ENCODE data around the gene RFX1.

The RFX1 gene

DNA sequence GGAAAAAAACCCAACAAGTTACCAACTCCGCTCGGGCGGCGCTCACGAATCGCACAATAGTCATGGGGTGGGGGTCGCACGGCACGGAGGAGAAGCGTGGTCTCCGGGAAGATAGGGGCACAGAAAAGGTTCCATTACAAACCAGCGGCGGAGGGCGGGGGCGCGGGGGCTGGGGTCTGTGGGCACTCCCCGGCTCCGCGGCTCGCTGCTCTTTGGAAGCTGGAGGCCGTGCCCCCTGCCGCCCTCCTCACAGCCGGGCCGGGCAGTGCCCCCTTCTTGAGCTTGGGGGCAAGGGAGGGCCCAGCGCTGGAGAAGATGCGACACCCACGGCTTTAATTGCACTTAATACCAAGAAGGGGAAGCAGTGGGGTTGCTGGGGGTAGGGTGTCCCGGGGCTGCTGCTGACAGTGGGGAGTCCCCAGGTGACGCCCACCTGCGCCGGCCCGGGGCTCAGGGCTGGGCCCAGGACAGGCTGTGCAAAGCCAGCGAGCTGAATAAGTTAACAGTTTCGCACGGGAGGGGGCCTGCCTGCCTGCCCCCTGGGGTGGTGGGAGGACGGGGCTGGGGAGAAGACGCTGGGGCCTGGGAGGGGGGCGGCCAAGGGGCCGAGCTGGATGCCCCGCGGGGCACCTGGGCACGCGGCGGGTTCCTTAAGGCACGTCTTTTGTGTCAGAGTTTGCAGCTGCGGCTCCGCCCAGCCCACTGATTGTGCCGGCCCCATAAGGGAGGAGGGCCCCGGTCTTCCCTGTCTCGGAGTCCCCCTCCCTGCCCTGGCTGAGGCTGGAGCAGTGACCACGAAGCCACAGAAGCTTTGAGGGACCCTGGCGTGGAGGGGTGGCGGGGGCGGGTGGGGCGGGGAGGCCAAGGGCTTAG, 44.1 kb downstream of the RFX1 start:
- Histone ChIP-seq H3K27ac (ENCODE audit: extremely low read depth, low read depth, low read length) (no peak overlapping the region), H3K4me1 (ENCODE audit: control insufficient read depth, insufficient read depth, low read length) (peaks cover 3% of the 10 kb centered on the region; the same call in 1 of the 2 replicates)

DNA sequence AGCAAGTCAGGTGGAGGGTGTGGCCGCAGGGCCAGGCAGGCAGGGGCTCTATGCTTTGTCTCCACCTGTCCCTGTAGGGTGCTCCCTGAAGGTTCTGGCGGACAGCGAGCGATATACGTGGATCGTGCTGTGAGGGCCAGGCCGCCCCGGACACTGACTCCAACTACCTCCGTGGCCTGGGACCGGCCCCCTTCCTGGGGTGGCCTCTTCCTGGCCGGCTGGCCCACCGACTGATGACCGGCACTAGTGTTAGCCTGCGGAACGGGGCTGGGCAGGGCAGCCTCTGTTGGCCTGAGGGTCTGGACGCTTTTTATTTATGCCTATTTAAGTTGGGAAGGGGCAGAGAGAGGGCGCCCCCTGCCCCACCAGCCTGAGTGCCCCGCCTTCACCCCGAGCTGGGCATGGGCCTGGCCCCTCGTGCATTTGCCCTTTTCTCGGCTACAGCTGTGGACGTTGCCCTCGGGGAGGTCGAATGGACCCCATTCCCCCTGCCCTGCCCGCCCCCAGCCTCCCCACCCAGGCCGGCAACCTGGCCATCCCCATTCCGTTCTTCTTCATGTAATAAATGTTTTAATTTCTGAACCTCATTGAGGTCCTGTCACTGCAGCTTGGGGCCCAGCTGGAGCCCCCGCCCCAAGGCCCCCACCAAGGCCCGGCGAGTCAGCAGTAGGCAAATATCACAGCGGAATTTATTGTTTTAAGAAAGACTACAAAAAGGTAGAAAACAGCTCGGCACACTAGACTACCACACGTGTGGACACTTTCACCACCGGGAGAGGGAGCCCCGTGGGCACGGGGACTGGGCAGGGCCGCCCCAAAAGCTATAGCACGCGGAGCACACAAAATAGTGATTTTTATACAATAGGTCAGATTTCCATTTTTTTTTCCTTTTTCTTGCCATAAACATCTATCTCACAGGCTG, 45.0 kb downstream of the RFX1 start:
- Histone ChIP-seq H3K4me1 (ENCODE audit: control insufficient read depth, insufficient read depth, low read length) (peaks cover 3% of the 10 kb centered on the region; the same call in 1 of the 2 replicates), H3K27ac (ENCODE audit: extremely low read depth, low read depth, low read length) (no peak overlapping the region), H3K36me3 (ENCODE audit: control insufficient read depth in 2 of 2, insufficient read depth in 1 of 2, low read length in 2 of 2) (peaks cover 10 to 71% of the 10 kb centered on the region in 2 experiments), H3K4me3 (ENCODE audit: low read depth, low read length) (no peak overlapping the region), H3K9me3 (ENCODE audit: control insufficient read depth, insufficient read depth, low read depth, low read length) (no peaks in the 10 kb centered on the region)
- POLR2A ChIA-PET: interaction anchor here (0.5 to 0.8 kb wide), 2 partner anchors 9 to 634 kb away, joined by 3 to 5 read pairs; partner anchors contain the start of gene DCAF15
- CTCF ChIA-PET: interaction anchor here (0.7 kb wide), 1 partner anchor 99 kb away, joined by 3 read pairs; no protein-coding TSS in a partner anchor
- TF ChIP-seq MYNN (tag by site-specific recombination; IDR thresholded peaks at IDR 0.05; ENCODE audit: borderline replicate concordance): no peak
- TF ChIP-seq ZNF677 (tag by site-specific recombination; IDR thresholded peaks at IDR 0.05): no peak
- no peak for TF ChIP-seq EGR2 (tag by site-specific recombination; IDR thresholded peaks at IDR 0.05; ENCODE audit: low read depth)
- TF ChIP-seq WT1 (tag by site-specific recombination; IDR thresholded peaks at IDR 0.05): no peak
- no peak for TF ChIP-seq ZNF558 (tag by site-specific recombination; IDR thresholded peaks at IDR 0.05)
- TF ChIP-seq ZNF221 (tag by site-specific recombination; IDR thresholded peaks at IDR 0.05; ENCODE audit: borderline replicate concordance): no peak
- no peak for TF ChIP-seq ZNF76 (tag by site-specific recombination; IDR thresholded peaks at IDR 0.05; ENCODE audit: borderline replicate concordance, low read depth)
- TF ChIP-seq SCRT2 (tag by site-specific recombination; IDR thresholded peaks at IDR 0.05): no peak
- TF ChIP-seq, protein P1, sequence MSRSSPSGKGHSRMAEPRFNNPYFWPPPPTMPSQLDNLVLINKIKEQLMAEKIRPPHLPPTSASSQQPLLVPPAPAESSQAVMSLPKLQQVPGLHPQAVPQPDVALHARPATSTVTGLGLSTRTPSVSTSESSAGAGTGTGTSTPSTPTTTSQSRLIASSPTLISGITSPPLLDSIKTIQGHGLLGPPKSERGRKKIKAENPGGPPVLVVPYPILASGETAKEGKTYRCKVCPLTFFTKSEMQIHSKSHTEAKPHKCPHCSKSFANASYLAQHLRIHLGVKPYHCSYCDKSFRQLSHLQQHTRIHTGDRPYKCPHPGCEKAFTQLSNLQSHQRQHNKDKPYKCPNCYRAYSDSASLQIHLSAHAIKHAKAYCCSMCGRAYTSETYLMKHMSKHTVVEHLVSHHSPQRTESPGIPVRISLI (tag by site-specific recombination; IDR thresholded peaks at IDR 0.05): no peak
- TF ChIP-seq ZNF639 (tag by site-specific recombination; IDR thresholded peaks at IDR 0.05): no peak
- no peak for TF ChIP-seq ZNF658 (tag by site-specific recombination; IDR thresholded peaks at IDR 0.05)
- no peak for TF ChIP-seq ZNF707 (tag by site-specific recombination; IDR thresholded peaks at IDR 0.05)
- no peak for TF ChIP-seq ZNF555 (tag by site-specific recombination; conservative IDR thresholded peaks at IDR 0.05)
- no peak for TF ChIP-seq ZNF302 (tag by site-specific recombination; IDR thresholded peaks at IDR 0.05; ENCODE audit: low read depth)
- no peak for TF ChIP-seq ZNF324 (tag by site-specific recombination; IDR thresholded peaks at IDR 0.05)
- no peak for TF ChIP-seq ZNF692 (tag by site-specific recombination; IDR thresholded peaks at IDR 0.05)
- TF ChIP-seq ZNF664 (tag by site-specific recombination; IDR thresholded peaks at IDR 0.05): no peak
- no peak for TF ChIP-seq YY1 (tag by site-specific recombination; IDR thresholded peaks at IDR 0.05)

More for the DNA sequence above, 44.1 kb downstream of the RFX1 start:
- CTCF ChIA-PET: no interaction called here
- POLR2A ChIA-PET: interaction anchor here (0.8 to 1.1 kb wide), 3 partner anchors 10 to 69 kb away, joined by 3 to 6 read pairs (median 5); partner anchors contain the start of genes DCAF15 and IL27RA
- TF ChIP-seq ZEB2 (tag by site-specific recombination; IDR thresholded peaks at IDR 0.05): no peak
- peak; percentile 66 for TF ChIP-seq ZIC2 (tag by site-specific recombination; IDR thresholded peaks at IDR 0.05)
- H3K9me3 ChIP-seq (ENCODE audit: control insufficient read depth, insufficient read depth, low read depth, low read length): no peaks in the 10 kb centered on the region
- H3K4me3 ChIP-seq (ENCODE audit: low read depth, low read length): no peak overlapping the region
- H3K36me3 ChIP-seq (ENCODE audit: control insufficient read depth in 2 of 2, insufficient read depth in 1 of 2, low read length in 2 of 2): peaks cover 5 to 71% of the 10 kb centered on the region in 2 experiments
